Fibroblast of mammary gland (primary cell): ENCODE data around the gene SYNE1.

ENCODE experiments used
- DNase-seq: peaks from one replicate; pipeline ENCODE4 v3.0.0-alpha.2; 2010; ENCODE audit warnings: low read depth
- H3K4me3 ChIP-seq: 2 replicates; pipeline ENCODE4 v1.5.1; 2011; ENCODE audit warnings: low read depth, mild to moderate bottlenecking, low read length, moderate library complexity; ENCODE audit not compliant: control insufficient read depth
- TF ChIP-seq, protein P1 (sequence below): conservative IDR thresholded peaks from 2 replicates; pipeline ENCODE4 v1.5.1; 2011; ENCODE audit warnings: low read depth, low read length, inconsistent platforms; ENCODE audit not compliant: control insufficient read depth, insufficient read depth

Gene SYNE1

DNA sequence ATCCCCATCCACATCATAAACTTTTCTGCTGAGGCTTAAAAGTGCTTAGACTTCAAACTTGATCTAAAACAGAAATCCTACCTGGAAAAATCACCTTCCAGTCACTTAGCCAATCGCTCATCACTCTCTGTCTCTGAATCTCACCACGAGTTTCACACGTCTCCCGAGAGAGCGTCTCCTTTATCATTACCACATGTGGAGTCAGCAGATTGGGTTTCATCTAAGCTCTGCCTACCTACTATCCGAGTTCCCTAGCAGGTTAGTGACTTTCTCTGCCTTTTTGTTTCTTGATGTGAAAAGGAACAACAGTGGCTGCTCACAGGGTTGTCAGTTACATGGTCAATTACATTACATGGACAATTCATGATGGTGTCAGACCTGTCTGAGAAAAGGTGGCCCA, 543.5 kb downstream of the SYNE1 start:
- TF ChIP-seq, protein P1, sequence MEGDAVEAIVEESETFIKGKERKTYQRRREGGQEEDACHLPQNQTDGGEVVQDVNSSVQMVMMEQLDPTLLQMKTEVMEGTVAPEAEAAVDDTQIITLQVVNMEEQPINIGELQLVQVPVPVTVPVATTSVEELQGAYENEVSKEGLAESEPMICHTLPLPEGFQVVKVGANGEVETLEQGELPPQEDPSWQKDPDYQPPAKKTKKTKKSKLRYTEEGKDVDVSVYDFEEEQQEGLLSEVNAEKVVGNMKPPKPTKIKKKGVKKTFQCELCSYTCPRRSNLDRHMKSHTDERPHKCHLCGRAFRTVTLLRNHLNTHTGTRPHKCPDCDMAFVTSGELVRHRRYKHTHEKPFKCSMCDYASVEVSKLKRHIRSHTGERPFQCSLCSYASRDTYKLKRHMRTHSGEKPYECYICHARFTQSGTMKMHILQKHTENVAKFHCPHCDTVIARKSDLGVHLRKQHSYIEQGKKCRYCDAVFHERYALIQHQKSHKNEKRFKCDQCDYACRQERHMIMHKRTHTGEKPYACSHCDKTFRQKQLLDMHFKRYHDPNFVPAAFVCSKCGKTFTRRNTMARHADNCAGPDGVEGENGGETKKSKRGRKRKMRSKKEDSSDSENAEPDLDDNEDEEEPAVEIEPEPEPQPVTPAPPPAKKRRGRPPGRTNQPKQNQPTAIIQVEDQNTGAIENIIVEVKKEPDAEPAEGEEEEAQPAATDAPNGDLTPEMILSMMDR, result no peak
- peak; percentile 24 for DNase-seq
- no peak overlapping the region for H3K4me3 ChIP-seq

DNA sequence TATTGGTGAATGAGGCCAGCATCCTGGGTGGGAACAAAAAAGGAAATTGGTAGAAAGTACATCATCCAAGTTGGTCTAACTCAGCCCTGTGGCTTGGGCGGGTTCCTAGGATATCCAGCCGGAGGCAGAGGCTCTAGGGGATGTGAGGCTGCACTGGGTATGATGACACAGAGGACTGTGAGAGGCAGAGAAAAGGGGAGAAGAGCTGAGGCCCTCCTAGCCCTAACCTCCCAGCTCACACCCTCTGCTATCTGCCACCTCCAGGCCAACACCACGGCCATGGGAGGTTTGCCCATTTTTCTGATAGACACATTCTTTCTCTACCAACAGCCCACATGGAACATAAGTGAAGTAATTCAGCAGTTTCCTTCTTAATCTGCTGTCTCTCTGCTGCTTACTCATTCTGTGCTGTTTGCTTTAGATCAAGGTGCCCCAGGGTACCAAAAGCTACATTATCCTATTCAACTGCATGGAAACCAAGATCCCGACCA, 545.3 kb downstream of the SYNE1 start:
- TF ChIP-seq, protein P1, result no peak
- no peak overlapping the region for H3K4me3 ChIP-seq
- peak; percentile 78 for DNase-seq

DNA sequence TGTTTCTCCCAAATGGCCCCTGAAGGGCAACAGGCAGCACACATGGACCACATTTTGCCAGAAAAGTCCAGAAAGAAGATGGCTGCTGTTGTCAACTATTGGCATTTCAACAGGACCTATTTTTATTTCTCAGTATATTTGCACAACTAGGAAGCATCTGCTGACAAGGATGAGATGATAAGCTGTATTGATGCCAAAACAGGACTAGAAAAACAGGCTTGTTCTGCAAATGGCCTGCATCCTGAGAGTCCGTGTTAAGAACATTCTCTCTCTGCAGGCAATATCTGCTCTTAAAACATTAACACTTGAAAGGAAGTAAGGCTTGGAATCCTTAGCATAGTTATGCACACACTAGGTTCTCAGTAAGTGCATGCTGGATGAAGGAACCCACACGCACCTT, 546.0 kb downstream of the SYNE1 start:
- no peak overlapping the region for H3K4me3 ChIP-seq
- TF ChIP-seq, protein P1, result no peak
- no peak for DNase-seq

DNA sequence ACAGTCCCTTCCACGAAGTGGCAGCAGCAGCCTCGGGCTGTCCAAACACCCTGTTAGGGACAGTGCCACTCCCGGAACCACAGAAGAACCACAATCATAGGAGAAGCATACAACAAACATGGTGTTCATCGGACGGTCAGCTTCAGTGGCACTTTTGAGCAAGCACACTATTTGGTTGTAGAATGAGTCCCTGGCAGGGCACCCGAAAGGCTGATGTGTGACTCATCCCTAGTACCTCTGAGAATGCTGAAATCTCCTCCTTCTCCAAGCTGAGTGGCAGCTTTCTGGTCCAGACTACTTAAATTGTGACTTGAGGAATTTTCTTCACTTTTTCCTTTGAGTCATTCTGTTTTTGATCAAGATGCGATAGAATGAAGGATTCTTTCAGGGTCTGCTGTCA, 547.2 kb downstream of the SYNE1 start:
- peak; percentile 77 for DNase-seq
- no peak overlapping the region for H3K4me3 ChIP-seq
- TF ChIP-seq, protein P1, result no peak

DNA sequence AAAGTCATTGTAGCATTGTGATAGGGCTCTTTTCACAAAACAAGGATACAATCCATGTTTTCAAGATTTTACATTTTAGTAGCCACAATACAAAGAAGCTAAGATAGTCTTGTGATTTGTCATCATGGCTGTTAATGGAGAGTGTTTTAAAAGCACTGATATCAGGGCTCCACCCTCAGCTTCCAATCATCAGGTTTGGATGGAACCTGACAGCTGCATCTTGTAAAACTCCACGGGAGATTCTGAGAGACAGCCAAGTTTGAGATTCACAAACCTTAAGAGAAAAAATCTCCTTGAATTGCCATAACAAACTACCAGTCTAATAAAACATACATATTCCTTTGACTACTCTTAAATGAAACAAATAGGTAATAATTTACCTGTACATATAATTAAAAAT, 549.5 kb downstream of the SYNE1 start:
- H3K4me3 ChIP-seq, result no peak overlapping the region
- DNase-seq, result no peak
- TF ChIP-seq, protein P1, result no peak

DNA sequence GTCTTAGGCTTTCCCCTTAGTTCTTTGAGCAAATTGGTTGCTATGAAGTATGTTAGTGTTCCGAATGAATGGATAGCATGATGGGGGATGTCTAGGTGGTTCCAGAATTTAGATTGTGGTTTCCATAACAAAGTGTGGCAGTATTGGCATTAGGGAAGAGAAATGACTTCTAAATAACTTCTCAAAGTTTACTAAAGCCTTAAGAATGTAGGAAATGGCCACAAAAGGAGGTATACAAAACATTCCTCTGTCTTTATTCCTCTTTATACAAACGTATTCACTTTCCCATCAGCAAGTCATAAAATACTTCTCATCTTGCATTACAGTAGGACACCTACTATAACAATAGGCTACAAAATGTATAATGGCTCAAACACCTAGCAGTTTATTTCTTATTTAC, 550.1 kb downstream of the SYNE1 start:
- TF ChIP-seq, protein P1, result no peak
- H3K4me3 ChIP-seq, result no peak overlapping the region
- no peak for DNase-seq
